IPS-18c (cell line): ENCODE results near the gene EFHB.
"Not testable (repeated sequence)": the region's sequence is repeated elsewhere in the genome, so short reads cannot be mapped to it uniquely, and the experiment has no call there.

Source experiments
- H3K4me3 ChIP-seq: 2 replicates; pipeline ENCODE4 v1.7.0; 2013; ENCODE audit warnings: low read depth, mild to moderate bottlenecking, low read length, moderate library complexity; ENCODE audit not compliant: insufficient read depth
- H3K9me3 ChIP-seq: one replicate; pipeline ENCODE4 v1.6.1; 2013; ENCODE audit warnings: mild to moderate bottlenecking, low read length, moderate library complexity; ENCODE audit not compliant: control insufficient read depth, insufficient read depth

The EFHB gene

GRCh38 chr3:19940643-19941042 lies 6.6 kb upstream of the EFHB start:
- Histone ChIP-seq H3K4me3 (no peak overlapping the region), H3K9me3 (no peaks in the 10 kb centered on the region)

DNA sequence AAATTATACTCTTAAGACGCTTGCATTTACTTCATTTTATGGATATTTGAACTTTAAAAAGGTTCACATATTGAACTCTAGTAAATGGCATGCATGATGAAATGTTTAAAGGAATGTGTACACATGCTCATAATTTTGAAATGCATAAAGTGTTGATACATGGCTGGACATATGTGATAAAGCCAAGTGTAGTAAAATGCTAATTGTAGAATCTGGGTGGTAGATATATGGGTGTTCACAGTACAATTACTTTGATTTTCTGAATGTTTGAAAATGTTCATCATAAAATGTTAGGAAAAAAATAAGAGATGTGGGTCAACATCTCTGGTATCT lies 4.2 kb upstream of the EFHB start:
- no peaks in the 10 kb centered on the region for H3K9me3 ChIP-seq
- H3K4me3 ChIP-seq, result no peak overlapping the region

DNA sequence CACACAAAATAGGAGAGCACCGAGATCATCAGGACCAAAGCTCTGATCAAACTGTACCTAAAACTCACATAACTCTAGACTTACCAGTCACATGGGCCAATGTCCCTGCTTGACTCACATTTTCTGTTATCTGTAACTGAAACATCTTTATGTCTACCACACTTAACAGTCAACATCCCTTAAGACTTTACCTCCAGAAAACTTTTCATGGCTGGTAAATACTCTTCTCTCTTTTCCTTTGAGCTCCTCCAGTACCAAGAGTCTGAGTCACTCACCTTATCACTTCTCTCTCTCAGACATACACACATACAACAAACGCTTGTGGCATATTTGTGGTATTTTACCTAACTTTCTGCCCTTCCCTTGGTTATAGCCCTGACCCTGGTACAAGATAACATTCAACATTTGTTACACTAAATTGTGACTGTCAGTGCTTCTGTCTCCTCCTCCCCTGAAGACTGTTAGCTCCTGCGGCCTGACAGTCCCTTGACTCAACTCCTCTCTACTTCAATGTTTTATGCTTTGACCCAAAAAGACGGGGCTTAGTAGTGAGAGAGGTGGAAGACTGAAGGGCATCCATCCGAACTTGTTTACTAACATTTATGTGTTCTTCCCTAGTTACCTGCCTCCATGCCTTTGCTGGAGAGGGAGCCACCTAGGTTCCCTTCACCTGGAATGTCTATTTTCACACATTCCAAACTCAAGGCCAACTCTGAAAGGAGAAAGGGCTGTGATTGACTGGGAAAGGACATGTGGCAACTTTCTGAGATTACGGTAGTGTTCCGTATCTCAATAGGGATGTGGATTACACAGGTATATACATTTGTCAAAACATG lies 3.7 kb upstream of the EFHB start:
- no peaks in the 10 kb centered on the region for H3K9me3 ChIP-seq
- no peak overlapping the region for H3K4me3 ChIP-seq

- no peaks in the 10 kb centered on the region for H3K9me3 ChIP-seq
- no peak overlapping the region for H3K4me3 ChIP-seq
These were observed 1.6 kb downstream of the EFHB start for GRCh38 chr3:19932422-19932821.

GRCh38 chr3:19931767-19932188 lies 2.2 kb downstream of the EFHB start:
- H3K4me3 ChIP-seq, result no peak overlapping the region
- H3K9me3 ChIP-seq, result no peaks in the 10 kb centered on the region

DNA sequence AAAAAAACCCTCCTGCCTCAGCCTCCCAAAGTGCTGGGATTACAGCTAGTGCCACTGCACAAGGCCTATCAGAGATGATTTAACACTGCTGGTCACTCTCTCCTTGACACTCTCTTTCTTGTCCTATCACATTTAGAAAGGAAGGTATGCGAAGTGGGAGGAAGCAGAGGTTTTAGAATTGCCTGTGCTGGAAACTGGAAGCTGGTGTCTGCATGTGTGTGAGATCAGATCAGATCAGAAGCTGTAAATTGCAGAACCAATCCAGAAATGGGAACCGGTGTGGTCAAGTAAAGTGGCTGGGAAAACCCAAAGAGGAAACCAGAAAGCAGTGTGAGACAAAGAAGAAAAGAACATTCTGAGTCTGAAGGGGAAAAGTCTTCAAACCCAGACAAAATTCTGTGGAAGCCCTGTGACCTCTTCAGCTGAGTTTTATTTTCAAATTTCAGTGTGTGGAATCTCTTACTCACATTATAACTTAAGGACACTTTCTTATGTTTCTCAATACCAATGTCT lies 2.8 kb downstream of the EFHB start:
- Histone ChIP-seq H3K9me3 (no peaks in the 10 kb centered on the region), H3K4me3 (no peak overlapping the region)

GRCh38 chr3:19920401-19921080 lies 13.5 kb downstream of the EFHB start:
- Histone ChIP-seq H3K4me3 (no peak overlapping the region), H3K9me3 (no peaks in the 10 kb centered on the region)

DNA sequence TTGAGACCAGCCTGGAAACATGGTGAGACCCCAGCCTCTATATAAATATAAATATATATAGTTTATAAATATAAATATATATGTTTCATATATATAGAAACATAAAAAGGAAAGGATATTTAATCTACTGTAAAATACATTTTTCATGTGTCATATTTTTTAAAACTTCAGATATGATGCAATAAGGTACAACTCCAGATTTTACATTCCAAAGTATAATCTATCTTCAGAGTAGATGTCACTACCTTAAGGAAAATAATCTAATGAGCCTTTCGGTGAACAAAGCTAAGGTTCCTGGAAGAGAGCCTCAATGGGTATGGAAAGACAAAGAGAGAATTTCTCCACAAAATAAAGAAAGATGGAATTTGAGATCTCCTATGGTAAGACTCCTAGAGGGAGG lies 16.9 kb downstream of the EFHB start:
- Histone ChIP-seq H3K9me3 (no peaks in the 10 kb centered on the region), H3K4me3 (no peak overlapping the region)

DNA sequence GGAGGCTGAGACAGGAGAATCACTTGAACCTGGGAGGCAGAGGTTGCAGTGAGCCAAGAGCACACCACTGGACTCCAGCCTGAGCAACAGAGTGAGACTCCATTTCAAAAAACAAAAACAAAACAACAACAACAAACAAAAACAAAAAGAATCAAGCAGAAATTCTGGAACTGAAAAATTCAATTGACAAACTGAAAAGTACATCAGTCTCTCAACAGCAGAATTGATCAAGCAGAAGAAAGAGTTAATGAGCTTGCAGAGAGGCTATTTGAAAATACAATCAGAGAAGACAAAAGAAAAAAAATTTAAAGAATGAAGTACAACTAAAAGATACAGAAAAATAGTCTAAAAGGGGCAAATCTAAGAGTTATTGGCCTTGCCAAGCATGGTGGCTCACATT lies 22.6 kb downstream of the EFHB start:
- no peaks in the 10 kb centered on the region for H3K9me3 ChIP-seq
- no peak overlapping the region for H3K4me3 ChIP-seq

- Histone ChIP-seq H3K4me3 (no peak overlapping the region), H3K9me3 (no peaks in the 10 kb centered on the region)
These were observed 26.5 kb downstream of the EFHB start for GRCh38 chr3:19907523-19907922.

DNA sequence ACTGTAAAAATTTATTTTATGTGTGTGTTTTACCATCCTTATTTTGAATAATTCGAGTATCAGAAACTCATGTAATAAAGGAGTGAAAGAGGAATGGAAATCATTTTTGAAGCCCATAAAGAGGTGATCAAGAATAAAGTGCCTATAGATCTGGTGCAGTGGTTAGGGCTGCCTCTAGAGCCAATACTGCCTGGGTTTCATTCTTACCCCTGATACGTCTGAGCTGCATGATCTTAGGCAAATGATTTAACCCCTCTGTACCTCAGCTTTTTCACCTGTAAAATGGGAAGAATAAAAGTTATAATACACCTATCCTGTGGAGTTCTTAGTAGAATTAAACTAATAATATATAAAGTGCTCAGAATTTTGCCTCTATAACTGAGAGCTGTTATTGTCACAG lies 30.4 kb downstream of the EFHB start:
- Histone ChIP-seq H3K4me3 (no peak overlapping the region), H3K9me3 (no peaks in the 10 kb centered on the region)

GRCh38 chr3:19901918-19902317 lies 32.1 kb downstream of the EFHB start:
- no peaks in the 10 kb centered on the region for H3K9me3 ChIP-seq
- H3K4me3 ChIP-seq, result no peak overlapping the region

DNA sequence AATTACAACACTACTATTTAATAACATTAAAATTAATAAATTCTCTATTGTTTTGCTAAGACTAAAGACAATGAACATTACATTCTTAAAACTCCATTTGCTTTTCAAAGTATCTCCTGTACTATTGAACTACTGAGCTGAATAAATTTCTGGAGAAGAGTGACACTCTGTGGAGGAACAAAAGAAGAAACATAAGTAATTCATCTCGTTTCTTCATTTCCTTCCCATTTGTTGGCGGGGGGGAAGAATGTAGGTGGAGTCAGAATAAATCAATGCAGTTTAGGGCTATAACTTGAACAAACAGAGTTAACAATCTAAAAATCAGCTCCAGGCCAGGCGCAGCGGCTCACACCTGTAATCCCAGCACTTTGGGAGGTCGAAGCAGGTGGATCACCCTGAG lies 32.7 kb downstream of the EFHB start:
- no peaks in the 10 kb centered on the region for H3K9me3 ChIP-seq
- H3K4me3 ChIP-seq, result no peak overlapping the region

GRCh38 chr3:19899833-19900232 lies 34.2 kb downstream of the EFHB start:
- H3K4me3 ChIP-seq, H3K9me3 ChIP-seq: not testable (repeated sequence)

DNA sequence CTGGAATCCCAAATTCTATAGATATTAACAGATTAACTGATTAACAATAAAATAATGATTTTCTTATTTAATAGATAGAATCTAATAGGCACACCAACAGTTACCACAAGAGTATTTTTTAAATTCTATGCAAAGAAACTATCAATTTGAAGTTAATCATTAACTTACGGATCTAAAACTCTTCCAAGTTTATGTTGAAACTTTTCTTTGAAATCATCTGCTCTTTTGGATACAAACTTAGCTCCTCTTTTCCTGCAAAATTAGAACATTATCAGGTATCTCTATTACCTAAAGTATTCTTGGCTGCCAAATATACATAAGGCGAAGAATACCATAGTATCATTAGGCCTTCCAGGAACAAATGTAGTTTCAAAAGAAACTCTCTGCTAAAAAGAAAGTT lies 34.8 kb downstream of the EFHB start:
- Histone ChIP-seq H3K9me3 (no peaks in the 10 kb centered on the region), H3K4me3 (no peak overlapping the region)

GRCh38 chr3:19898721-19899120 lies 35.3 kb downstream of the EFHB start:
- Histone ChIP-seq H3K9me3 (no peaks in the 10 kb centered on the region), H3K4me3 (no peak overlapping the region)

DNA sequence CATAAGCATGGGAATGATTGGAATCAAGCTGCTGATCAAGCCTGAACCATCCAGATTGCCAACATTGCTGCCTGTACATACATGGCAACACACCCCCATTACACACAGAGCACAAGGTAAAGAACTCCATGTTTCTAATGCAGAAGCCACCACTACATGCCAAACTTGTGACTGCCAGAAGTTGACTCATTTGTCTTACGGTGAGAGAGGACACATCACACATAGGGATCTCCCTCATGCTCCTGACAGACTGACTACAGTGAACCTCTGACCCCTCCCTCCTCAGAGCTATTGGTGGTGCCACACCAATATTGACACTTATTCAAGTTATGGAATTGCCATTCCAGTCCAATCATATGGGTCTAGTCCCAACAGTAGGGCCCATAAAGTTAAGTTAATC lies 42.3 kb downstream of the EFHB start:
- Histone ChIP-seq H3K9me3 (no peaks in the 10 kb centered on the region), H3K4me3 (no peak overlapping the region)

- H3K4me3 ChIP-seq, result no peak overlapping the region
- H3K9me3 ChIP-seq, result no peaks in the 10 kb centered on the region
These were observed 45.4 kb downstream of the EFHB start for GRCh38 chr3:19888428-19889152.
